AG10803 (cell line): ENCODE data around the gene APLP2.
"Not testable (repeated sequence)": the region's sequence is repeated elsewhere in the genome, so short reads cannot be mapped to it uniquely, and the experiment has no call there.

Experiments
- DNase-seq: peaks from one replicate; pipeline ENCODE4 v3.0.0; 2010; ENCODE audit warnings: low read depth
- H3K4me3 ChIP-seq: 2 replicates; pipeline ENCODE4 v1.5.1; 2011; ENCODE audit warnings: mild to moderate bottlenecking, low read length, control low read depth
- TF ChIP-seq, protein P1 (sequence below): conservative IDR thresholded peaks from 2 replicates; pipeline ENCODE4 v1.5.1; 2011; ENCODE audit warnings: mild to moderate bottlenecking, low read length, control low read depth, inconsistent platforms

APLP2 gene

DNA sequence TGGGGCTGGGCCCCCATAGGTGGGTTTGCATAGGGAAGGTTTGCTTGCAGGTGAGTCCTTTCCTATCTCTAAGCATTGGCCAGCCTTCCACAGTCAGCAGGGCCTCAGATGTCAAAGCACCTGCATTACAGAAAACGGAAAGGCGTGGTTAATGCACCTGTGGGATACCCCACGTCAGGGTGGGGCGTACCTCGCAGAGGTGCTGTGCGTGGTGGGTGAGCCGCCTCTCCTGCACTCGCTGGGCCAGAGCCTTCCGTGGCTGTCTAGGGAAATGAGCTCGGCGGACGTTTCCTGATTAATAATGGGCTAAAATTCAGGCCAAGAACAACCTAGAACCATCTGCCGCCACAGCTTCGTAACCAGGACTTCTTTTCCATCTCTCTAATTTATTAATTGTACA, 122.2 kb downstream of the APLP2 start:
- TF ChIP-seq, protein P1, sequence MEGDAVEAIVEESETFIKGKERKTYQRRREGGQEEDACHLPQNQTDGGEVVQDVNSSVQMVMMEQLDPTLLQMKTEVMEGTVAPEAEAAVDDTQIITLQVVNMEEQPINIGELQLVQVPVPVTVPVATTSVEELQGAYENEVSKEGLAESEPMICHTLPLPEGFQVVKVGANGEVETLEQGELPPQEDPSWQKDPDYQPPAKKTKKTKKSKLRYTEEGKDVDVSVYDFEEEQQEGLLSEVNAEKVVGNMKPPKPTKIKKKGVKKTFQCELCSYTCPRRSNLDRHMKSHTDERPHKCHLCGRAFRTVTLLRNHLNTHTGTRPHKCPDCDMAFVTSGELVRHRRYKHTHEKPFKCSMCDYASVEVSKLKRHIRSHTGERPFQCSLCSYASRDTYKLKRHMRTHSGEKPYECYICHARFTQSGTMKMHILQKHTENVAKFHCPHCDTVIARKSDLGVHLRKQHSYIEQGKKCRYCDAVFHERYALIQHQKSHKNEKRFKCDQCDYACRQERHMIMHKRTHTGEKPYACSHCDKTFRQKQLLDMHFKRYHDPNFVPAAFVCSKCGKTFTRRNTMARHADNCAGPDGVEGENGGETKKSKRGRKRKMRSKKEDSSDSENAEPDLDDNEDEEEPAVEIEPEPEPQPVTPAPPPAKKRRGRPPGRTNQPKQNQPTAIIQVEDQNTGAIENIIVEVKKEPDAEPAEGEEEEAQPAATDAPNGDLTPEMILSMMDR: no peak
- H3K4me3 ChIP-seq: no peak overlapping the region
- no peak for DNase-seq

DNA sequence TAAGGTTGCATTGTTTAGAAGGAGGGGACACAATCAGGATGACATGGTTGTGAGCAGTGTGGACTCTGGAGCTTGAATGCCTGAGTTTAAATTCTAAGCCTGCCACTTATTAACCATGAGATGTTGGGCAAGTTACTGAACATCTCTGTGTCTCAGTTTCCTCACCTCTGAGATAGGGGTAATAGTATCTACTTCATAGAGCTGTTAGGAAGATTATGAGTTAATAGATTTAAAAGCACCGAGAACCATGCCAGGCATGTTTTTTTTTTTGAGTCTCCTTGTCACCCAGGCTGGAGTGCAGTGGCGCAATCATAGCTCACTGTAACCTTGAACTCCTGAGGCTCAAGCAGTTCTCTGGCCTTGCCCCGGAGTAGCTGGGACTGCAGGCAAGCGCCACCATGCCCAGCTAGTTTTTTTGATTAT, 123.2 kb downstream of the APLP2 start:
- DNase-seq: no peak
- no peak overlapping the region for H3K4me3 ChIP-seq
- TF ChIP-seq, protein P1: no peak

DNA sequence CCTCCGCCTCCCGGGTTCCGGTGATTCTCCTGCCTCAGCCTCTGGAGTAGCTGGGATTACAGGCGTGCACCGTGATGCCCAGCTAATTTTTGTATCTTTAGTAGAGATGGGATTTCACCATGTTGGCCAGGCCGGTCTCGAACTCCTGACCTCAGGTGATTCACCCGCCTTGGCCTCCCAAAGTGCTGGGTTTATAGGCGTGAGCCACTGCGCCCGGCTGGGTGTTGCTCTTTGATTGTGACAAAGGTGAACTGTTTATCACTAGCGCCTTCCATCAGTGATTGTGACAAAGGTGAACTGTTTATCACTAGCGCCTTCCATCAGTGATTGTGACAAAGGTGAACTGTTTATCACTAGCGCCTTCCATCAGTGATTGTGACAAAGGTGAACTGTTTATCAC, 123.9 kb downstream of the APLP2 start:
- DNase-seq, H3K4me3 ChIP-seq: not testable (repeated sequence)
